HL-60 (cell line): ENCODE results near the gene SLC39A12.

Source experiments
- DNase-seq, 2 experiments: peaks; one replicate each; pipeline ENCODE4 v3.0.0-alpha.2; 2010 to 2020; ENCODE audit warnings: low read depth in 1 of 2, low spot score in 1 of 2
- H3K27ac ChIP-seq: fragments of 250-450 bp; sonication (Bioruptor Pico); replicated peaks from 2 replicates; pipeline ENCODE4 v1.5.1; 2020; ENCODE audit warnings: mild to moderate bottlenecking, moderate library complexity
- H3K27me3 ChIP-seq: fragments of 250-450 bp; sonication (Bioruptor Pico); 2 replicates; pipeline ENCODE4 v1.5.1; 2021; ENCODE audit warnings: mild to moderate bottlenecking, moderate library complexity; ENCODE audit not compliant: insufficient read depth, poor library complexity, severe bottlenecking
- H3K4me3 ChIP-seq: replicated peaks from 2 replicates; pipeline ENCODE4 v1.5.1; 2011; ENCODE audit warnings: mild to moderate bottlenecking, control low read depth, low read length; ENCODE audit not compliant: insufficient read depth
- CTCF ChIP-seq: IDR thresholded peaks from one replicate; pipeline ENCODE4 v1.5.1; 2011; ENCODE audit warnings: low read length, control low read depth, inconsistent platforms; ENCODE audit not compliant: insufficient read depth
- GABPA ChIP-seq: IDR thresholded peaks from 2 replicates; pipeline ENCODE4 v1.6.1; 2012; ENCODE audit warnings: low read depth
- POLR2AphosphoS5 ChIP-seq: IDR thresholded peaks from 2 replicates; pipeline ENCODE4 v1.6.1; 2012; ENCODE audit warnings: low read depth
- REST ChIP-seq: IDR thresholded peaks from 2 replicates; pipeline ENCODE4 v1.6.1; 2012; ENCODE audit warnings: low read depth; ENCODE audit not compliant: insufficient replicate concordance
- SPI1 ChIP-seq: IDR thresholded peaks from 2 replicates; pipeline ENCODE4 v1.6.1; 2012; ENCODE audit warnings: low read depth, mild to moderate bottlenecking, borderline replicate concordance

Gene SLC39A12

GRCh38 chr10:17906002-17906401, 45.7 kb upstream of the SLC39A12 start:
- no peak for DNase-seq
- H3K4me3 ChIP-seq = no peak overlapping the region
- H3K27me3 ChIP-seq = no peaks in the 10 kb centered on the region
- TF ChIP-seq POLR2AphosphoS5 (no peak), REST (no peak), CTCF (no peak), GABPA (no peak), SPI1 (no peak)
- H3K27ac ChIP-seq = no peak overlapping the region

GRCh38 chr10:17907641-17908040, 44.1 kb upstream of the SLC39A12 start:
- Histone ChIP-seq H3K27me3 (no peaks in the 10 kb centered on the region), H3K4me3 (no peak overlapping the region), H3K27ac (no peak overlapping the region)
- TF ChIP-seq SPI1 (no peak), REST (no peak), GABPA (no peak), POLR2AphosphoS5 (no peak), CTCF (no peak)
- no peak for DNase-seq

GRCh38 chr10:17910125-17910789, 41.5 kb upstream of the SLC39A12 start:
- no peak overlapping the region for H3K4me3 ChIP-seq
- peak in 1 of 2 experiments; percentile 12 for DNase-seq
- TF ChIP-seq SPI1 = no peak
- no peak for TF ChIP-seq CTCF
- no peak for TF ChIP-seq POLR2AphosphoS5
- no peak for TF ChIP-seq REST
- TF ChIP-seq GABPA = no peak
- no peaks in the 10 kb centered on the region for H3K27me3 ChIP-seq
- no peak overlapping the region for H3K27ac ChIP-seq
